Esophagus squamous epithelium (tissue), 5 donors: ENCODE measurements around the gene SH3BP5. TPM values are rescaled to one million over a fixed set of nuclear protein-coding genes. Genes with fewer than 3 reads are reported as not detected.

Experiments
- DNase-seq: peaks from one replicate; lab custom pipeline; 2025; lab: John Stamatoyannopoulos, UW
- H3K27ac ChIP-seq, 4 donors: fragments of 200-600 bp; sonication (generic); one replicate each; pipeline ENCODE4 v1.5.1; 2016 to 2019; ENCODE audit warnings: mild to moderate bottlenecking in 1 of 4
- H3K27me3 ChIP-seq, 4 donors: fragments of 200-600 bp; sonication (generic); 1 replicate in 3 of 4; 2 replicates in 1 of 4; pipeline versions ENCODE4 v1.5.1 to v1.6.0; 2017 to 2021; ENCODE audit warnings: antibody characterized with exemption in 1 of 4
- H3K36me3 ChIP-seq, 3 donors: fragments of 200-600 bp; sonication (generic); one replicate each; pipeline ENCODE4 v1.5.1; 2016 to 2019
- H3K4me1 ChIP-seq, 3 donors: fragments of 200-600 bp; sonication (generic); one replicate each; pipeline ENCODE4 v1.5.1; 2017 to 2019
- H3K4me3 ChIP-seq, 4 donors: fragments of 200-600 bp; sonication (generic); 1 replicate in 3 of 4; 2 replicates in 1 of 4; pipeline ENCODE4 v1.5.1; 2016 to 2019; ENCODE audit warnings: mild to moderate bottlenecking in 2 of 4, moderate library complexity in 1 of 4
- H3K9me3 ChIP-seq, 3 donors: fragments of 200-600 bp; sonication (generic); one replicate each; pipeline ENCODE4 v1.5.1; 2016 to 2019
- CTCF ChIP-seq, 6 experiments: fragments of 450-650 bp in 4 of 6; fragments of 200-600 bp in 2 of 6; sonication (generic) in 2 of 6; IDR thresholded peaks; one replicate each; pipeline ENCODE4 v1.5.1; 2016 to 2019; ENCODE audit warnings: antibody characterized with exemption in 6 of 6, mild to moderate bottlenecking in 4 of 6, moderate library complexity in 4 of 6
- POLR2A ChIP-seq, 4 donors: fragments of 450-650 bp; IDR thresholded peaks; one replicate each; pipeline ENCODE4 v1.6.1; 2017; ENCODE audit warnings: antibody characterized with exemption in 4 of 4, mild to moderate bottlenecking in 4 of 4, moderate library complexity in 3 of 4
- WGBS, 2 donors: methylation state at CpG; one replicate each; pipeline ENCODE4 v1.1.5; 2018; 5-methylcytosine and 5-hydroxymethylcytosine counted together
- intact Hi-C: fragments of 100-400 bp; cut with DNase I; formaldehyde crosslinking; loops from one replicate; pipeline ENCODE4 v1.15.0; 2022
- small RNA-seq, 4 donors: library from RNA; depleted of rRNA; stranded (forward); fragments of <200 nt; gene quantifications; one replicate each; pipeline ENCODE3, GENCODE V24; 2016
- total RNA-seq, 4 donors: library from RNA; depleted of rRNA; stranded (reverse); fragments of >200 nt; gene quantifications; one replicate each; pipeline ENCODE4 v1.1.0, GENCODE V29; 2016
- donor health status: DM: yes; HTN: yes; CAD: no.

The SH3BP5 gene
- total RNA-seq, 4 donors from 2014 or later, result 8.5 to 33.8 (median 18.0) TPM

GRCh38 chr3:15207836-15208504, 124.4 kb downstream of the SH3BP5 start:
- TF ChIP-seq POLR2A (IDR thresholded peaks at IDR 0.05), result no peak
- no peak for TF ChIP-seq CTCF (IDR thresholded peaks at IDR 0.05)
- H3K9me3 ChIP-seq, result no peaks in the 10 kb centered on the region
- no peak for DNase-seq
- peak overlapping the region in 3 of 4 donors; percentile 94 to 100 (median 99) for H3K27ac ChIP-seq
- peaks cover 0 to 45% (median 0%) of the 10 kb centered on the region in 3 donors for H3K36me3 ChIP-seq
- H3K4me1 ChIP-seq, result peaks cover 0 to 46% (median 15%) of the 10 kb centered on the region in 3 donors
- intact Hi-C loops, result loop anchor here (10.0 kb wide), 1 partner anchor 103 kb away; no protein-coding TSS in a partner anchor
- H3K27me3 ChIP-seq, result no peaks in the 10 kb centered on the region
- 64 to 70% methylated on average over 5 of the region's 5 CpGs for WGBS, 2 donors
- H3K4me3 ChIP-seq, result peak overlapping the region in 3 of 4 donors; percentile 94 to 98 (median 95)

- no peak for DNase-seq
- intact Hi-C loops, result loop anchor here (10.0 kb wide), 1 partner anchor 102 kb away; no protein-coding TSS in a partner anchor
- Histone ChIP-seq H3K36me3 (peaks cover 0 to 34% (median 0%) of the 10 kb centered on the region in 3 donors), H3K4me3 (peak overlapping the region; percentile 75 to 98 (median 94)), H3K9me3 (no peaks in the 10 kb centered on the region), H3K27me3 (no peaks in the 10 kb centered on the region), H3K4me1 (peaks cover 0 to 44% (median 15%) of the 10 kb centered on the region in 3 donors), H3K27ac (peak overlapping the region; percentile 94 to 100 (median 98))
- no peak for TF ChIP-seq CTCF (IDR thresholded peaks at IDR 0.05)
- no peak for TF ChIP-seq POLR2A (IDR thresholded peaks at IDR 0.05)
- 2 to 3% methylated on average over 13 to 17 of the region's 30 CpGs for WGBS, 2 donors
Measured at GRCh38 chr3:15206662-15207576, 125.5 kb downstream of the SH3BP5 start.

- TF ChIP-seq POLR2A (IDR thresholded peaks at IDR 0.05), result peak in 3 of 4 donors; percentile 87 to 98 (median 94)
- peak in 5 of 6 experiments; percentile 18 to 49 (median 38) for TF ChIP-seq CTCF (IDR thresholded peaks at IDR 0.05)
- intact Hi-C loops, result loop anchor here (10.0 kb wide), 1 partner anchor 101 kb away; no protein-coding TSS in a partner anchor
- Histone ChIP-seq H3K27ac (peak within 1 kb of the TSS; percentile 94 to 100 (median 98)), H3K36me3 (peaks cover 0 to 26% (median 0%) of the 10 kb centered on the region in 3 donors), H3K9me3 (no peaks in the 10 kb centered on the region), H3K27me3 (no peaks in the 10 kb centered on the region), H3K4me1 (peaks cover 0 to 38% (median 15%) of the 10 kb centered on the region in 3 donors), H3K4me3 (peak within 1 kb of the TSS; percentile 75 to 98 (median 94))
- 0% methylated on average over 9 to 10 of the region's 92 CpGs for WGBS, 2 donors
- no peak for DNase-seq
Measured at GRCh38 chr3:15205934-15206661, 126.3 kb downstream of the SH3BP5 start, which contains the start of gene CAPN7. TSS of gene CAPN7 (plus strand) at chr3:15206246. CDS start at chr3:15206496, 250 bp downstream.

- 3 to 6% methylated on average over 3 of the region's 3 CpGs for WGBS, 2 donors
- DNase-seq, result no peak
- H3K27ac ChIP-seq, result peak overlapping the region; percentile 94 to 100 (median 98)
- peak overlapping the region; percentile 75 to 98 (median 94) for H3K4me3 ChIP-seq
- H3K4me1 ChIP-seq, result peaks cover 0 to 38% (median 15%) of the 10 kb centered on the region in 3 donors
- H3K9me3 ChIP-seq, result no peaks in the 10 kb centered on the region
- peaks cover 0 to 20% (median 0%) of the 10 kb centered on the region in 3 donors for H3K36me3 ChIP-seq
- TF ChIP-seq CTCF (IDR thresholded peaks at IDR 0.05) (no peak), POLR2A (IDR thresholded peaks at IDR 0.05) (no peak)
- intact Hi-C loops, result loop anchor here (10.0 kb wide), 1 partner anchor 101 kb away; no protein-coding TSS in a partner anchor
- H3K27me3 ChIP-seq, result no peaks in the 10 kb centered on the region
Measured at GRCh38 chr3:15205482-15205933, 126.9 kb downstream of the SH3BP5 start.

Small RNA genes lying within 50 kb of the gene (small RNA-seq; reads per million reads assigned to genes)
- gene HMGN2P7 (0 reads per million in 4 donors), gene RNU6-454P (0 reads per million in 4 donors)

Other genes starting within 250 kb of the SH3BP5 start
- gene RBSN, start 233.4 kb downstream of the SH3BP5 start, total RNA-seq, result 10 to 100 TPM; 16.0 to 25.0 (median 18.2) TPM
- gene CAPN7, start 126.3 kb downstream of the SH3BP5 start, total RNA-seq, result 10 to 100 TPM; 20.7 to 52.5 (median 27.0) TPM
- gene METTL6, start 95.0 kb upstream of the SH3BP5 start, total RNA-seq, result 10 to 100 TPM in 2 of 4 donors, 1 to 10 TPM in 2; 5.8 to 16.4 (median 12.9) TPM
- 10 to 100 TPM; 15.8 to 23.5 (median 21.0) TPM for gene EAF1, start 95.0 kb upstream of the SH3BP5 start, total RNA-seq
- gene COLQ, start 189.1 kb upstream of the SH3BP5 start, total RNA-seq, result 1 to 10 TPM in 1 of 4 donors, under 1 TPM in 3; 0.70 to 1.1 (median 0.89) TPM